ENCODE data around the gene SPHK2.

Gene SPHK2

DNA sequence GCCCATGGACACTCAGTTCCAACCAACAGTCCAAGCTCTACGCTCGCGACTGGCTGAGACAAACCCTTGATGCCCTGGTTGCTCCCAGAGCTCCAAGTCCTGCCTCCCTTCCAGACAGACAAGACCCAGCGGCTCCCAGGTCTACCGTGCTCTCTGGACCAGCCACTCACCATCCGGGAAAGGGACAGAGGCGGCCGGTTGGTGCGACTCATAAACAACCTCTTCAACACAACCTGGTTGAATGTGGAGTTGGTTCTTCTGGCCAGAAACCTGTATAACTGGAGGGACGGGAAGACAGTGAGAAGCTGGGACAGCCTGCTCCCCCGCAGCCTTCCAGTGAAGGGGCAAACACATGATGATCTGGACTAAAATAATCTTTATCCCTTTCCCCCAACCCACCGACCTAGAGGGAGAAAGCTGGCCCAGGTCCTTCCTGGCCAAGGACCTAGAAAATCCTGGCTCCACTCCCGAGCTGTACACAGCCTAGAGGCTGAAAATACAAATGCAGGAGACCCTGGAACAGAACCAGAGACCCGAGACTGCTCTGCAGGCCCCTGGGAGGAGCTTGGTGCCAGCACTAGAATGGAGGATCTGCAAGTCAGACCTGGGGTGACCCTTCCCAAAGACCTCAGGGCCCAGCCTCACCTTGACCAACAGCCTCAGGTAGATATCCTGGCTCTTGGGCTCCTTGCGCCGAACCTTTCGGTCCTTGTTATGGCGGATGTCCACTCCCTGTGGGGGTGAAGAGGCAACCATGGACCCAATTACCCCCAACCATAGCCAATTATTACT, 2.0 kb upstream of the SPHK2 start:
- Histone ChIP-seq H3F3A (ENCODE audit: control insufficient read depth, insufficient read depth) (peaks cover 35% of the 10 kb centered on the region), H3K4me2 (ENCODE audit: low read length) (peak overlapping the region; percentile 67), H3K9me2 (replicated peaks; ENCODE audit: control insufficient read depth, low read length) (no peaks in the 10 kb centered on the region), H4K20me1 (ENCODE audit: control insufficient read depth, insufficient read depth, low read depth, low read length) (peaks cover 23% of the 10 kb centered on the region), H3K79me2 (ENCODE audit: control insufficient read depth, low read length) (peaks cover 47% of the 10 kb centered on the region), H3K4me1 (ENCODE audit: control insufficient read depth, low read length) (peaks cover 26% of the 10 kb centered on the region), H3K9me3 (ENCODE audit: control insufficient read depth, insufficient read depth, low read length) (no peaks in the 10 kb centered on the region), H3K4me3 (ENCODE audit: low read length) (peak overlapping the region; percentile 95), H3K27me3 (ENCODE audit: control insufficient read depth, low read length) (no peaks in the 10 kb centered on the region), H3K36me3 (ENCODE audit: control insufficient read depth, low read length) (peaks cover 61% of the 10 kb centered on the region), H3K27ac (ENCODE audit: low read depth, low read length) (peak overlapping the region; percentile 72)
- TF ChIP-seq EZH2phosphoT487 (IDR thresholded peaks at IDR 0.05; ENCODE audit: borderline replicate concordance, low read length) (no peak), CTCF (IDR thresholded peaks at IDR 0.05; ENCODE audit: low read depth, low read length, poor library complexity, severe bottlenecking) (no peak)

DNA sequence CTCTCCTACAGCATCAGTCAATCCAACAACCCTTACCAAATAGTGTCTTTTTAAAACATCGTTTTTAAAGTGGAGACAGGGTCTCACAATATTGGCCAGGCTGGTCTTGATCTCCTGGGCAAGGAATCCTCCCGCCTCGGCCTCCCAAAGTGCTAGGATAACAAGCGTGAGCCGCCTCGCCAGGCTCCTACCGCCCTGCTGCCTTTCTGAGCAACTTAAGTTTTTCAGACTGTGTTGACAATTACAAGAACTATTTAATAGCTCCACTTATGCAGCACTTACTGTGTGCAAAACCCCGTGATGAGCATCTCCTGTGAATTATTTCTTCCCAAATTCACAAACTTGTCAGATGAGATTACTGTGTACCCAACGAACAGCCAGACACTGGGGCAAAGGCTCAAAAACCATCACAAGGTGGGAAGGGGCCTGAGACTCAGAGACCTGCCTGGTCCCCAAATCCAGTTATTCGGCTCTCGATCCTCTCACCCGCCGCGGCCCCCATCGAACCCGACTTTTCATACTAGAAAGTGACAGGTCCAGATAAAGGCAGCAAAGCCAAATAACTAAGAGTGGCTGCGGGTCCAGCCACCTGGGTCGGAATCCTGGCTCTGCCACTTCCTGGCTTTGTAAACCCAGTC, 909 bp upstream of the SPHK2 start:
- peaks cover 37% of the 10 kb centered on the region for H3F3A ChIP-seq (ENCODE audit: control insufficient read depth, insufficient read depth)
- H4K20me1 ChIP-seq (ENCODE audit: control insufficient read depth, insufficient read depth, low read depth, low read length) = peaks cover 23% of the 10 kb centered on the region
- peaks cover 57% of the 10 kb centered on the region for H3K36me3 ChIP-seq (ENCODE audit: control insufficient read depth, low read length)
- H3K27ac ChIP-seq (ENCODE audit: low read depth, low read length) = peak overlapping the region; percentile 72
- no peaks in the 10 kb centered on the region for H3K9me3 ChIP-seq (ENCODE audit: control insufficient read depth, insufficient read depth, low read length)
- H3K4me2 ChIP-seq (ENCODE audit: low read length) = peak overlapping the region; percentile 67
- no peaks in the 10 kb centered on the region for H3K9me2 ChIP-seq (replicated peaks; ENCODE audit: control insufficient read depth, low read length)
- peak overlapping the region; percentile 95 for H3K4me3 ChIP-seq (ENCODE audit: low read length)
- H3K79me2 ChIP-seq (ENCODE audit: control insufficient read depth, low read length) = peaks cover 49% of the 10 kb centered on the region
- no peaks in the 10 kb centered on the region for H3K27me3 ChIP-seq (ENCODE audit: control insufficient read depth, low read length)
- no peak for TF ChIP-seq CTCF (IDR thresholded peaks at IDR 0.05; ENCODE audit: low read depth, low read length, poor library complexity, severe bottlenecking)
- TF ChIP-seq EZH2phosphoT487 (IDR thresholded peaks at IDR 0.05; ENCODE audit: borderline replicate concordance, low read length) = no peak
- H3K4me1 ChIP-seq (ENCODE audit: control insufficient read depth, low read length) = peaks cover 31% of the 10 kb centered on the region

GRCh38 chr19:48619692-48620585, 633 bp downstream of the SPHK2 start:
- Histone ChIP-seq H3K36me3 (ENCODE audit: control insufficient read depth, low read length) (peaks cover 43% of the 10 kb centered on the region), H3K9me3 (ENCODE audit: control insufficient read depth, insufficient read depth, low read length) (no peaks in the 10 kb centered on the region), H3K27me3 (ENCODE audit: control insufficient read depth, low read length) (no peaks in the 10 kb centered on the region), H3K4me2 (ENCODE audit: low read length) (peak overlapping the region; percentile 68), H3K27ac (ENCODE audit: low read depth, low read length) (peak overlapping the region; percentile 72), H3K4me3 (ENCODE audit: low read length) (peak overlapping the region; percentile 95), H3K4me1 (ENCODE audit: control insufficient read depth, low read length) (peaks cover 42% of the 10 kb centered on the region), H3K9me2 (replicated peaks; ENCODE audit: control insufficient read depth, low read length) (no peaks in the 10 kb centered on the region), H3F3A (ENCODE audit: control insufficient read depth, insufficient read depth) (peaks cover 31% of the 10 kb centered on the region), H3K79me2 (ENCODE audit: control insufficient read depth, low read length) (peaks cover 61% of the 10 kb centered on the region), H4K20me1 (ENCODE audit: control insufficient read depth, insufficient read depth, low read depth, low read length) (peaks cover 23% of the 10 kb centered on the region)
- TF ChIP-seq CTCF (IDR thresholded peaks at IDR 0.05; ENCODE audit: low read depth, low read length, poor library complexity, severe bottlenecking) = peak; percentile 15
- no peak for TF ChIP-seq EZH2phosphoT487 (IDR thresholded peaks at IDR 0.05; ENCODE audit: borderline replicate concordance, low read length)

Data from DOHH2 (cell line).